B cell (primary cell): ENCODE measurements around the gene ANKRD65. TPM values are rescaled to one million over a fixed set of nuclear protein-coding genes. Genes with fewer than 3 reads are reported as not detected.

Source experiments
- ATAC-seq: fragments of 200-7000 bp; cut with Tn5 transposase; one replicate; pipeline ENCODE4 v1.10.0; 2021; ENCODE audit warnings: low read depth, mild to moderate bottlenecking, moderate number of reproducible peaks, moderate library complexity
- CTCF ChIA-PET: fragments of 350-600 bp; sonication (Branson Sonifier 250); formaldehyde crosslinking; loops from one replicate; lab custom pipeline; 2021; ENCODE audit warnings: antibody characterized with exemption, inconsistent platforms; lab: Charles Lee
- POLR2A ChIA-PET: fragments of 350-600 bp; sonication (Branson Sonifier 250); formaldehyde crosslinking; loops from one replicate; lab custom pipeline; 2021; ENCODE audit warnings: antibody characterized with exemption; lab: Charles Lee
- DNase-seq: peaks from one replicate; pipeline ENCODE4 v3.0.0; 2013
- H2AFZ ChIP-seq: 2 replicates; pipeline ENCODE4 v1.6.1; 2012; ENCODE audit warnings: mild to moderate bottlenecking, low read depth, low read length; ENCODE audit not compliant: insufficient read depth, poor library complexity, severe bottlenecking
- H3K27ac ChIP-seq, 2 donors: 1 replicate in 1 of 2; 2 replicates in 1 of 2; pipeline ENCODE4 v1.5.1; 2012 to 2013; ENCODE audit warnings: low read length in 2 of 2, mild to moderate bottlenecking in 2 of 2, moderate library complexity in 1 of 2
- H3K27me3 ChIP-seq, 4 experiments: fragments of 200-600 bp in 1 of 4; sonication (generic) in 1 of 4; replicated peaks in 1 of 4; 1 replicate in 2 of 4; 2 replicates in 2 of 4; pipeline versions ENCODE4 v1.6.1 to v1.7.0; 2013 to 2016; ENCODE audit warnings: low read length in 3 of 4, mild to moderate bottlenecking in 2 of 4, mixed read lengths in 1 of 4, moderate library complexity in 1 of 4; ENCODE audit not compliant: insufficient read depth in 4 of 4, control insufficient read depth in 3 of 4; ENCODE audit errors: control extremely low read depth in 1 of 4
- H3K36me3 ChIP-seq, 2 experiments: replicated peaks in 1 of 2; 1 replicate in 1 of 2; 2 replicates in 1 of 2; pipeline versions ENCODE4 v1.6.1 to v1.7.1; 2013; ENCODE audit warnings: low read length in 1 of 2; ENCODE audit not compliant: insufficient read depth in 2 of 2, control insufficient read depth in 1 of 2; ENCODE audit errors: control extremely low read depth in 1 of 2, extremely low read depth in 1 of 2
- H3K4me1 ChIP-seq, 2 donors: fragments of 200-600 bp in 1 of 2; sonication (generic) in 1 of 2; 1 replicate in 1 of 2; 2 replicates in 1 of 2; pipeline versions ENCODE4 v1.5.1 to v1.6.1; 2013 to 2017; ENCODE audit warnings: low read length in 2 of 2; ENCODE audit not compliant: control insufficient read depth in 2 of 2, insufficient read depth in 2 of 2
- H3K4me2 ChIP-seq: replicated peaks from 2 replicates; pipeline ENCODE3; 2012; ENCODE audit warnings: mild to moderate bottlenecking, low read depth, low read length; ENCODE audit not compliant: poor library complexity, severe bottlenecking
- H3K4me3 ChIP-seq, 5 experiments: fragments of 200-600 bp in 1 of 5; sonication (generic) in 1 of 5; 1 replicate in 3 of 5; 2 replicates in 2 of 5; pipeline versions ENCODE4 v1.5.1 to v1.7.0; 2011 to 2016; ENCODE audit warnings: low read length in 4 of 5, mild to moderate bottlenecking in 4 of 5, low read depth in 2 of 5, control low read depth in 1 of 5, moderate library complexity in 1 of 5; ENCODE audit not compliant: insufficient read depth in 1 of 5; ENCODE audit errors: control extremely low read depth in 1 of 5, extremely low read depth in 1 of 5
- H3K79me2 ChIP-seq: fragments of 200-600 bp; sonication (generic); one replicate; pipeline ENCODE4 v1.6.0; 2016; ENCODE audit warnings: low read length; ENCODE audit not compliant: control insufficient read depth, insufficient read depth
- H3K9ac ChIP-seq: fragments of 200-600 bp; sonication (generic); 2 replicates; pipeline ENCODE4 v1.6.1; 2017; ENCODE audit warnings: mild to moderate bottlenecking, low read length, moderate library complexity
- H3K9me3 ChIP-seq, 3 donors: one replicate each; pipeline versions ENCODE4 v1.6.1 to v1.7.1; 2013; ENCODE audit warnings: low read length in 2 of 3; ENCODE audit not compliant: control insufficient read depth in 2 of 3, insufficient read depth in 1 of 3; ENCODE audit errors: control extremely low read depth in 1 of 3
- H4K20me1 ChIP-seq: 2 replicates; pipeline ENCODE4 v1.6.0; 2012; ENCODE audit warnings: mild to moderate bottlenecking, low read length; ENCODE audit not compliant: insufficient read depth, control insufficient read depth, poor library complexity, severe bottlenecking
- H3K27ac Mint-ChIP-seq: one replicate; pipeline ENCODE4 v1.8.0; 2021; ENCODE audit warnings: mixed read lengths
- H3K27me3 Mint-ChIP-seq: one replicate; pipeline ENCODE4 v1.8.0; 2021; ENCODE audit warnings: mixed read lengths
- H3K4me1 Mint-ChIP-seq: one replicate; pipeline ENCODE4 v1.8.0; 2021; ENCODE audit warnings: mixed read lengths
- H3K4me3 Mint-ChIP-seq: one replicate; pipeline ENCODE4 v1.8.0; 2021; ENCODE audit warnings: mixed read lengths
- H3K9me3 Mint-ChIP-seq: one replicate; pipeline ENCODE4 v1.8.0; 2022; ENCODE audit warnings: mixed read lengths; ENCODE audit not compliant: insufficient read depth
- EZH2 ChIP-seq: IDR thresholded peaks from 2 replicates; pipeline ENCODE4 v1.6.1; 2012; ENCODE audit warnings: borderline replicate concordance, low read depth, mild to moderate bottlenecking, moderate library complexity, low read length; ENCODE audit not compliant: insufficient read depth, poor library complexity, severe bottlenecking
- WGBS: methylation state at CpG from one replicate; pipeline ENCODE4 v1.1.5; 2013; ENCODE audit warnings: missing lambda C conversion rate; ENCODE audit not compliant: insufficient coverage; 5-methylcytosine and 5-hydroxymethylcytosine counted together
- intact Hi-C: fragments of 100-400 bp; cut with micrococcal nuclease; formaldehyde crosslinking; loops from one replicate; pipeline ENCODE4 v1.10.0; 2022
- polyA plus RNA-seq: library from polyadenylated mRNA; depleted of rRNA; stranded (reverse); fragments of >200 nt; gene quantifications from 2 replicates; pipeline ENCODE4 v1.2.3, GENCODE V29; 2012
- total RNA-seq, 2 donors: library from RNA; stranded (reverse); fragments of 120-200 nt in 1 of 2; gene quantifications; 1 replicate in 1 of 2; 2 replicates in 1 of 2; pipeline versions ENCODE4 v1.2.3 to v1.2.4, GENCODE V29; 2013 to 2022
- TF ChIP-seq, protein P1 (sequence below): fragments of 200-600 bp; IDR thresholded peaks from one replicate; pipeline ENCODE4 v1.8.0; 2022; ENCODE audit warnings: antibody characterized with exemption, mild to moderate bottlenecking

Gene ANKRD65
- total and polyA plus RNA-seq, 2 donors (not counting 1 experiment from before 2014, with no cell fraction given), result 0.12 TPM; not detected in 1

DNA sequence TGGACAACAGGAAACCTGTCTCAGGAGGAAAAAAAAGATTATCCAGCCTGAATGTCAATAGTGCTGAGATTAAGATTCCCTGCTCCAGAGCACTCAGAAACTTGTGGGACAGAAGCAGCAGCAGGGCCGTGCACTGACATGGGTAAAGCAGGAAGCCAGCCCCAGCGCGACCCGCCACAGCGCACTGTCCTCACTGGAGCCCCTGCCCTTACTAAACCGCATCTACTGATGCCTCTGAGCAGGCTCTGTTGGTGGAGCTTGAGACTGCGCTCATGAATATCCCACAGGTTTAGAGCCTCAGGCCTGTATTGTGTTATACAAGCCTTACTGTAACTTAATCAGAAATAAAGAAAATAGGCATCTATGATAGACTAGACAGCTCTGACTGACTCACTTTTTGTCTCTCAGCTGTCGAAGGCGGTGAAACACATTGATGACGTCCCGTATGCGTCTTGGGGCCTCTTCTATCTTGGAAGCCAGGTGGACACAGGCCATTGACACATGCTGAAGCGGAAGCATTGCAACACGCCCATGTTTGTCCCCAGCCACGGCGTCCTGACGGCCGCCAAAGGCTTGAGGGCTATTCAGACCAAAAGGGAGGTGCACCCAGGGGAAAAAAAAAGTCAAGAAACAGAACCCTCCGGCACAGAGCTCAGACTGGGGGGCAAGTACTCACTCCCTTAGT, 23.1 kb downstream of the ANKRD65 start:
- Mint-ChIP-seq H3K4me3 (peak overlapping the region; percentile 94), H3K27ac (peak overlapping the region; percentile 72), H3K27me3 (no peaks in the 10 kb centered on the region), H3K4me1 (peaks cover 46% of the 10 kb centered on the region), H3K9me3 (no peaks in the 10 kb centered on the region)
- intact Hi-C loops, result no loop called here
- Histone ChIP-seq H4K20me1 (peaks cover 31% of the 10 kb centered on the region), H3K9me3 (no peaks in the 10 kb centered on the region), H3K27me3 (no peaks in the 10 kb centered on the region), H3K36me3 (peaks cover 8 to 58% of the 10 kb centered on the region in 2 experiments), H3K4me1 (peaks cover 23 to 29% of the 10 kb centered on the region in 2 donors), H3K27ac (peak overlapping the region in 1 of 2 donors; percentile 85), H3K4me2 (peak overlapping the region; percentile 91), H3K9ac (peak overlapping the region; percentile 90), H3K4me3 (peak overlapping the region; percentile 79 to 95 (median 89)), H2AFZ (peak overlapping the region; percentile 87), H3K79me2 (peaks cover 72% of the 10 kb centered on the region)
- ATAC-seq, result no peak
- DNase-seq, result no peak
- TF ChIP-seq EZH2, result no peak
- TF ChIP-seq, protein P1, sequence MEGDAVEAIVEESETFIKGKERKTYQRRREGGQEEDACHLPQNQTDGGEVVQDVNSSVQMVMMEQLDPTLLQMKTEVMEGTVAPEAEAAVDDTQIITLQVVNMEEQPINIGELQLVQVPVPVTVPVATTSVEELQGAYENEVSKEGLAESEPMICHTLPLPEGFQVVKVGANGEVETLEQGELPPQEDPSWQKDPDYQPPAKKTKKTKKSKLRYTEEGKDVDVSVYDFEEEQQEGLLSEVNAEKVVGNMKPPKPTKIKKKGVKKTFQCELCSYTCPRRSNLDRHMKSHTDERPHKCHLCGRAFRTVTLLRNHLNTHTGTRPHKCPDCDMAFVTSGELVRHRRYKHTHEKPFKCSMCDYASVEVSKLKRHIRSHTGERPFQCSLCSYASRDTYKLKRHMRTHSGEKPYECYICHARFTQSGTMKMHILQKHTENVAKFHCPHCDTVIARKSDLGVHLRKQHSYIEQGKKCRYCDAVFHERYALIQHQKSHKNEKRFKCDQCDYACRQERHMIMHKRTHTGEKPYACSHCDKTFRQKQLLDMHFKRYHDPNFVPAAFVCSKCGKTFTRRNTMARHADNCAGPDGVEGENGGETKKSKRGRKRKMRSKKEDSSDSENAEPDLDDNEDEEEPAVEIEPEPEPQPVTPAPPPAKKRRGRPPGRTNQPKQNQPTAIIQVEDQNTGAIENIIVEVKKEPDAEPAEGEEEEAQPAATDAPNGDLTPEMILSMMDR, result no peak
- POLR2A ChIA-PET, result interaction anchor here (0.5 to 0.6 kb wide), 2 partner anchors 9 to 395 kb away, joined by 3 to 4 read pairs; partner anchors contain the start of gene MRPL20
- WGBS, result 65% methylated on average over 16 of the region's 19 CpGs
- CTCF ChIA-PET, result interaction anchor here (1.6 kb wide), 1 partner anchor 108 kb away, joined by 4 read pairs; no protein-coding TSS in a partner anchor

DNA sequence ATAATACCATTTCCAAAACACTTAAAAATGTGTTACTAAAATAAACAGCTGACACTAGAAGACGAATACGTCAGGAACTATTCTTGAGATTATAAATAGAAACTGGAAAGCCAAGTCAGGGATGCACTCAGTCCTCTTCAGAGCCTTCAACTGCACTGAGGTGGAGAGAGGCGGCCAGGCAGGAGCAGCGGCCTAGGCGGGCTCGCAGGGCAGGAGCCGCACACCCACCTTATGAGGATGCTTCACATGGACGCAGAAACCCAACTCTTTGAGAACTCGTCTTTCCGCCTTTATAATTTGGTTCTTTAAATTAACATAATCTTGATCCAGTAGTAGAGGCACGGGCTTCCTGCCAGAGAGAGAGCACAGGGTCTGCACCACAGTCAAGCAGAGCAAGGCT, 25.9 kb downstream of the ANKRD65 start:
- Mint-ChIP-seq H3K27ac (no peak overlapping the region), H3K4me1 (peaks cover 32% of the 10 kb centered on the region), H3K4me3 (peak overlapping the region; percentile 27), H3K9me3 (no peaks in the 10 kb centered on the region), H3K27me3 (no peaks in the 10 kb centered on the region)
- Histone ChIP-seq H3K9ac (no peak overlapping the region), H4K20me1 (peaks cover 35% of the 10 kb centered on the region), H3K36me3 (peaks cover 16 to 66% of the 10 kb centered on the region in 2 experiments), H3K9me3 (no peaks in the 10 kb centered on the region), H3K79me2 (peaks cover 70% of the 10 kb centered on the region), H3K27ac (no peak overlapping the region), H3K4me3 (no peak overlapping the region), H3K27me3 (no peaks in the 10 kb centered on the region), H2AFZ (no peak overlapping the region), H3K4me1 (peaks cover 13 to 21% of the 10 kb centered on the region in 2 donors), H3K4me2 (no peak overlapping the region)
- intact Hi-C loops, result loop anchor here (2.0 kb wide), 1 partner anchor 76 kb away; the partner anchor contains the start of gene ATAD3B
- TF ChIP-seq EZH2, result no peak
- TF ChIP-seq, protein P1, result no peak
- ATAC-seq, result no peak
- CTCF ChIA-PET, result interaction anchor here (0.6 to 0.8 kb wide), 3 partner anchors 10 to 364 kb away, joined by 3 to 5 read pairs (median 3); no protein-coding TSS in a partner anchor
- DNase-seq, result no peak
- POLR2A ChIA-PET, result interaction anchor here (0.8 kb wide), 1 partner anchor 916 kb away, joined by 6 read pairs; no protein-coding TSS in a partner anchor
- 95% methylated on average over 8 of the region's 11 CpGs for WGBS
